SK-N-SH (cell line): ENCODE data around the gene ZER1. TPM values are rescaled to one million over a fixed set of nuclear protein-coding genes. Genes with fewer than 3 reads are reported as not detected.
A peak's percentile ranks its signal among the peaks of the same experiment; 100 is the strongest.

Source experiments
- CTCF ChIA-PET: fragments of 300-600, 350-600 bp; formaldehyde crosslinking; extraction: SDS; loops from one replicate; lab custom pipeline; 2021; lab: Yijun Ruan, JAX
- POLR2A ChIA-PET: fragments of 350-600 bp; sonication (Branson Sonifier 250); formaldehyde crosslinking; extraction: SDS; loops from one replicate; lab custom pipeline; 2020; ENCODE audit warnings: antibody characterized with exemption, inconsistent platforms; lab: Yijun Ruan, JAX
- DNase-seq: peaks from one replicate; pipeline ENCODE4 v3.0.0; 2012
- H2AFZ ChIP-seq: fragments of 200-600 bp; sonication (generic); 2 replicates; pipeline ENCODE4 v1.8.1; 2016; ENCODE audit warnings: antibody characterized with exemption, mild to moderate bottlenecking, low read depth
- H3F3A ChIP-seq: fragments of 200-600 bp; sonication (generic); replicated peaks from 2 replicates; pipeline ENCODE3; 2016; ENCODE audit warnings: antibody characterized with exemption, mild to moderate bottlenecking; ENCODE audit not compliant: insufficient read depth
- H3K27ac ChIP-seq, 2 experiments: fragments of 200-500 bp in 1 of 2; fragments of 200-600 bp in 1 of 2; sonication (Bioruptor generic) in 1 of 2; sonication (generic), shearing (Covaris generic) in 1 of 2; 2 replicates each; pipeline versions ENCODE4 v1.5.1 to v1.6.1; 2014 to 2016; ENCODE audit warnings: low read depth in 2 of 2, inconsistent platforms in 1 of 2, low read length in 1 of 2, mild to moderate bottlenecking in 1 of 2, mixed read lengths in 1 of 2
- H3K27me3 ChIP-seq: fragments of 200-600 bp; sonication (generic), shearing (Covaris generic); 2 replicates; pipeline ENCODE4 v1.6.1; 2016; ENCODE audit warnings: mixed run types; ENCODE audit not compliant: insufficient read depth
- H3K36me3 ChIP-seq, 2 experiments: fragments of 200-500 bp in 1 of 2; fragments of 200-600 bp in 1 of 2; sonication (Bioruptor generic) in 1 of 2; sonication (generic) in 1 of 2; replicated peaks in 1 of 2; 2 replicates each; pipeline versions ENCODE3 to v1.5.1; 2014 to 2016; ENCODE audit warnings: low read length in 1 of 2, mild to moderate bottlenecking in 1 of 2; ENCODE audit not compliant: insufficient read depth in 2 of 2, control insufficient read depth in 1 of 2
- H3K4me1 ChIP-seq, 2 experiments: fragments of 200-500 bp in 1 of 2; fragments of 200-600 bp in 1 of 2; sonication (Bioruptor generic) in 1 of 2; sonication (generic), shearing (Covaris generic) in 1 of 2; 2 replicates each; pipeline versions ENCODE4 v1.5.1 to v1.6.1; 2014 to 2016; ENCODE audit warnings: low read depth in 1 of 2, low read length in 1 of 2, mixed run types in 1 of 2; ENCODE audit not compliant: insufficient read depth in 2 of 2, control insufficient read depth in 1 of 2
- H3K4me2 ChIP-seq: fragments of 200-600 bp; sonication (generic), shearing (Covaris generic); 2 replicates; pipeline ENCODE4 v1.6.1; 2017; ENCODE audit warnings: mixed run types
- H3K4me3 ChIP-seq, 2 experiments: fragments of 200-500 bp in 1 of 2; fragments of 200-600 bp in 1 of 2; sonication (Bioruptor generic) in 1 of 2; sonication (generic), shearing (Covaris generic) in 1 of 2; 2 replicates each; pipeline versions ENCODE4 v1.5.1 to v1.8.1; 2014 to 2016; ENCODE audit warnings: low read depth in 2 of 2, inconsistent platforms in 1 of 2, low read length in 1 of 2, mild to moderate bottlenecking in 1 of 2, mixed read lengths in 1 of 2, moderate library complexity in 1 of 2
- H3K79me2 ChIP-seq: fragments of 200-600 bp; sonication (generic); 2 replicates; pipeline ENCODE4 v1.8.1; 2017; ENCODE audit warnings: mild to moderate bottlenecking; ENCODE audit not compliant: insufficient read depth
- H3K9ac ChIP-seq: fragments of 200-600 bp; sonication (generic); 2 replicates; pipeline ENCODE4 v1.6.1; 2017; ENCODE audit warnings: mixed run types
- H3K9me2 ChIP-seq: fragments of 200-600 bp; sonication (generic); 2 replicates; pipeline ENCODE4 v1.6.1; 2017; ENCODE audit warnings: mixed run types
- H3K9me3 ChIP-seq: fragments of 200-600 bp; sonication (generic); 2 replicates; pipeline ENCODE4 v1.6.1; 2017; ENCODE audit warnings: mixed run types, mild to moderate bottlenecking, moderate library complexity
- H4K20me1 ChIP-seq: fragments of 200-600 bp; sonication (generic); 2 replicates; pipeline ENCODE4 v1.6.1; 2017; ENCODE audit warnings: mild to moderate bottlenecking, mixed run types; ENCODE audit not compliant: insufficient read depth
- CHD2 ChIP-seq: fragments of 150-350 bp; IDR thresholded peaks from 2 replicates; pipeline ENCODE4 v1.6.1; 2018; ENCODE audit warnings: low read length; ENCODE audit not compliant: partially characterized antibody
- FOSL2 ChIP-seq: IDR thresholded peaks from 2 replicates; pipeline ENCODE4 v1.4.0; 2012; ENCODE audit warnings: low read depth, mild to moderate bottlenecking, moderate library complexity, borderline replicate concordance
- FOXM1 ChIP-seq: IDR thresholded peaks from 2 replicates; pipeline ENCODE4 v1.4.0; 2012; ENCODE audit warnings: low read depth, mild to moderate bottlenecking
- GABPA ChIP-seq: IDR thresholded peaks from 2 replicates; pipeline ENCODE4 v1.4.0; 2012; ENCODE audit warnings: low read depth, mild to moderate bottlenecking
- IRF3 ChIP-seq: fragments of 150-350 bp; IDR thresholded peaks from 2 replicates; pipeline ENCODE4 v1.6.1; 2016; ENCODE audit warnings: mild to moderate bottlenecking, low read depth, low read length
- MXI1 ChIP-seq: IDR thresholded peaks from 2 replicates; pipeline ENCODE4 v1.6.1; 2012; ENCODE audit warnings: mild to moderate bottlenecking, low read depth, low read length, improper control_type of control experiment
- NRF1 ChIP-seq: IDR thresholded peaks from 2 replicates; pipeline ENCODE4 v1.6.1; 2012; ENCODE audit warnings: low read depth, mild to moderate bottlenecking, low read length
- POLR2AphosphoS5 ChIP-seq: IDR thresholded peaks from 2 replicates; pipeline ENCODE4 v1.6.1; 2012; ENCODE audit warnings: low read depth, low read length
- SIN3A ChIP-seq: IDR thresholded peaks from 2 replicates; pipeline ENCODE4 v1.6.1; 2012; ENCODE audit warnings: low read depth, mild to moderate bottlenecking, low read length, moderate library complexity, borderline replicate concordance
- TAF1 ChIP-seq: IDR thresholded peaks from 2 replicates; pipeline ENCODE4 v1.6.1; 2012; ENCODE audit warnings: low read depth, mild to moderate bottlenecking, low read length, moderate library complexity, borderline replicate concordance
- TCF12 ChIP-seq: IDR thresholded peaks from 2 replicates; pipeline ENCODE4 v1.4.0; 2012
- USF1 ChIP-seq: IDR thresholded peaks from 2 replicates; pipeline ENCODE4 v1.4.0; 2012; ENCODE audit warnings: low read depth, borderline replicate concordance
- USF2 ChIP-seq: fragments of 150-350 bp; IDR thresholded peaks from 2 replicates; pipeline ENCODE4 v1.6.1; 2017; ENCODE audit warnings: antibody characterized with exemption, low read length, low read depth, borderline replicate concordance
- YY1 ChIP-seq: IDR thresholded peaks from 2 replicates; pipeline ENCODE4 v1.4.0; 2012; ENCODE audit warnings: low read depth, mild to moderate bottlenecking
- WGBS: methylation state at CpG from one replicate; pipeline ENCODE4 v1.1.6; 2017; ENCODE audit warnings: low lambda C conversion rate; 5-methylcytosine and 5-hydroxymethylcytosine counted together
- polyA plus RNA-seq, 3 experiments: library from polyadenylated mRNA; depleted of rRNA; stranded (reverse); fragments of >200 nt; gene quantifications; 2 replicates each; pipeline ENCODE4 v1.2.3, GENCODE V29; 2012

The ZER1 gene
- polyA plus RNA-seq, 1 of the 3 experiments (the other 2 are of a cell fraction), result 30.9 TPM

GRCh38 chr9:128689293-128689774 lies 82.4 kb downstream of the ZER1 start (continued):
- no peak for TF ChIP-seq IRF3
- TF ChIP-seq YY1, result peak; percentile 74
- TF ChIP-seq GABPA, result no peak
- no peak for TF ChIP-seq TCF12
- peak; percentile 9; the same call in 1 of the 2 replicates for TF ChIP-seq SIN3A
- no peak for TF ChIP-seq USF2

- H3K79me2 ChIP-seq, result peaks cover 37% of the 10 kb centered on the region
These were observed 83.0 kb downstream of the ZER1 start, which contains the start of gene SET for GRCh38 chr9:128688501-128689292. Gene SET, plus strand, starts transcription at chr9:128689222. Its CDS starts 361 bp downstream, at chr9:128689583.

More at GRCh38 chr9:128688501-128689292, 83.0 kb downstream of the ZER1 start, which contains the start of gene SET:
- H3K9ac ChIP-seq, result peak within 1 kb of the TSS; percentile 88
- WGBS, result 63% methylated on average over 13 of the region's 93 CpGs
- ChIA-PET POLR2A (interaction anchor here (1.0 kb wide), 1 partner anchor 15 kb away, joined by 3 read pairs; no protein-coding TSS in a partner anchor), CTCF (interaction anchor here (1.5 to 9.1 kb wide), 3 partner anchors 12 to 36 kb away, joined by 3 to 64 read pairs (median 4); partner anchors contain the start of gene PKN3)
- H3K27ac ChIP-seq, result peak within 1 kb of the TSS; percentile 69 to 93
- no peaks in the 10 kb centered on the region for H3K27me3 ChIP-seq
- H3F3A ChIP-seq, result peaks cover 18% of the 10 kb centered on the region
- H3K9me3 ChIP-seq, result no peaks in the 10 kb centered on the region
- H3K36me3 ChIP-seq, result peaks cover 27 to 35% of the 10 kb centered on the region in 2 experiments
- H2AFZ ChIP-seq, result peak within 1 kb of the TSS; percentile 99
- peaks cover 33% of the 10 kb centered on the region for H4K20me1 ChIP-seq
- TF ChIP-seq FOSL2, result no peak
- peak; percentile 65; the same call in 1 of the 2 replicates for TF ChIP-seq TAF1
- no peak for TF ChIP-seq FOXM1
- TF ChIP-seq TCF12, result no peak; the same call in 1 of the 2 replicates
- peak; percentile 79 for TF ChIP-seq NRF1
- TF ChIP-seq USF2, result peak; percentile 62; the same call in 1 of the 2 replicates
- TF ChIP-seq POLR2AphosphoS5, result peak; percentile 75; the same call in 1 of the 2 replicates
- peak; percentile 48; the same call in 1 of the 2 replicates for TF ChIP-seq MXI1
- peak; percentile 76 for TF ChIP-seq CHD2
- TF ChIP-seq USF1, result peak; percentile 90
- peak within 1 kb of the TSS; percentile 76 to 97 for H3K4me3 ChIP-seq
- H3K4me2 ChIP-seq, result peak within 1 kb of the TSS; percentile 90
- no peaks in the 10 kb centered on the region for H3K9me2 ChIP-seq
- DNase-seq, result peak; percentile 100
- peaks cover 3 to 6% of the 10 kb centered on the region in 2 experiments; a peak in 2 of 4 replicates for H3K4me1 ChIP-seq
